HG02610 (cell line): ENCODE results near the gene RRH.
"Not testable (repeated sequence)": the region's sequence is repeated elsewhere in the genome, so short reads cannot be mapped to it uniquely, and the experiment has no call there.

Source experiments
- ATAC-seq: cut with Tn5 transposase; IDR thresholded peaks from one replicate; pipeline ENCODE4 v1.9.1; 2021; ENCODE audit warnings: mild to moderate bottlenecking, moderate library complexity; ENCODE audit not compliant: unreplicated experiment

The RRH gene, protein sequence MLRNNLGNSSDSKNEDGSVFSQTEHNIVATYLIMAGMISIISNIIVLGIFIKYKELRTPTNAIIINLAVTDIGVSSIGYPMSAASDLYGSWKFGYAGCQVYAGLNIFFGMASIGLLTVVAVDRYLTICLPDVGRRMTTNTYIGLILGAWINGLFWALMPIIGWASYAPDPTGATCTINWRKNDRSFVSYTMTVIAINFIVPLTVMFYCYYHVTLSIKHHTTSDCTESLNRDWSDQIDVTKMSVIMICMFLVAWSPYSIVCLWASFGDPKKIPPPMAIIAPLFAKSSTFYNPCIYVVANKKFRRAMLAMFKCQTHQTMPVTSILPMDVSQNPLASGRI

DNA sequence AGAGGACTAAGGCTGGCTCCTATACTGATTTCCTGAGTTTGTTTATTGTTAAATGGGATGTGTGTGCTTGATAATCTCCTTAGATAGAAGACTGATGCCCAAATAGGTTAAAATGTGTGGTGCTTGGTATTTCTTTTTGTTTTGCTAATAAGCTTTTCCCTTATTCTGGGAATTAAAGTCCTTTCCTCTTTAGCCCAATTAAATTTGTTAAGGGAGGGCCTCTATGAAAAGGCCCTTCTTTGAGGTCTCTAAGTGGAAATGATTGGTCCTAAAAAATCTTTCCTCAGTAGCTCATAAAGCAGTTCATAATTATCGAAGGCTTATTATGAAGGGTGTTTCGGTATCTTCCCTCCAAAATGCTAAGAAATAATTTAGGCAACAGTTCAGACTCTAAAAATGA lies at the start of gene RRH:
TSS of gene RRH (plus strand) at position 301 of the 400 bp plus-strand sequence. CDS start at position 357, 56 bp downstream.
- no peak for ATAC-seq

DNA sequence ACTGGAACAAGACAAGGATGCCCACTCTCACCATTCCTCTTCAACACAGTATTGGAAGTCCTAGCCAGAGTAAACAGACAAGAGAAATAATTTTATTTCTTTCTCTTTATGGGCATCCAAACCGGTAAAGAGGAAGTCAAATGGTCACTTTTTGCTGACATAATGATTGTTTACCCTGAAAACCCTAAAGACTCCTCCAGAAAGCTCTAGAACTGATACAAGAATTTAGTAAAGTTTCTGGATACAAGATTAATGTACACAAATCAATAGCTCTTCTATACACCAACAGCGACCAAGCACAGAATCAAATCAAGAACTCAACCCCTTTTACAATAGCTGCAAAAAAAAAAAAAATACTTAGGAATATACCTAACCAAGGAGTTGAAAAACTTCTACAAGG lies 45.7 kb upstream of the RRH start:
- not testable (repeated sequence) for ATAC-seq

DNA sequence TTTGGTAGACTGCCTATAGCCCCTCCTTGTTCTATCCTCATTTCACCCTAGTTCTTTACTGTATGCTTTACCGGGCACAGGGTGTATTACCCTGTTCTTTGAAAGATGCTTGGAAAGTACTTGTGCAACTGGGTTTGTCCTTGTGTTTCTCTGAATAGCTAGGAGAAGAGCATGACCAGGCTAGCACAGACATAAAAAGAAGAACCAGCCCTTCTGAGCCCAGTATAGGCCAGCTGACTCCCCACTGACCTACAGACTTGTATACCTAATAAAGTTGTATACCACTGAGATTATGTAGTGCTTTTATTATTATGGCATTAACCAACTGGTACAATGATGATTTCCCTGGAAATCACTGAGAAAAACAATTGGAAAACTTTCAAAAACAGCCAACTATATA lies 40.9 kb upstream of the RRH start:
- ATAC-seq, result no peak

DNA sequence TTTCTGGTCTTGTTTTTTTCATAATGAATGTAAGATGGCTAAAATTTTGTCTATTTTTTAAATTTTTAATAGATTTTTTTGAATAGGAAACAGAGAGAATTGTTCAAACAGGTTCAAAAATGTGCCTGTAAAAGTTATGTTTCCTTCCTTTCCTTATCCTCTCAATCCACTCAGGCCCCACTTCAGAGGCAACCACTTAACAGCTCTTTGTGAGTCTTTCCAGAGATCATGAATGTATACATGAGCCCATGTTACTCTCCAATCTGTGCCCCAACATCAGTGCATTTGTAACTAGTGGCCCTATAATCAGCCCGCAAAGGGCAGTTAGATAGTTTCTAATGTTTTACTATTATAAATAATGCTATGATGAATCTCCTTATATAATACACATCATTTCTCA lies 40.0 kb upstream of the RRH start:
- ATAC-seq, result no peak

DNA sequence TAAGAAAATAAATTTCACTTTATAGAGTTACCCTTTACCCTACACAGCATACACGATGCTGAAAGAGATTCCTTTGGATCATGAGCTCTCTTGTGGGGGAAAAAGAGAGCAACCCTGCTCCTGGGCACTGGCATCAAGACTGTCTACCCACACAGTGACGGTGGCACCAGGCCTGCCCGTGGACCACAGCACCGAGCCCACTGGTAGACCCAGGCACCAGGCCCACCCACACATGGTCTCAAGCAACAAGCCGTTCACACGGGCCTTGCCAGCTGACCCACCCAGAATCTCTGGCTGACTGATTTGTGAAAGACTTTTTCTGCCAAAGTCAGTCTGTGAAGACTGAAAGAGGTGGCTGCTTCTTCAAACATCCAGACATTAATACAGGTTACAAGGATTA lies 32.7 kb upstream of the RRH start:
- no peak for ATAC-seq

DNA sequence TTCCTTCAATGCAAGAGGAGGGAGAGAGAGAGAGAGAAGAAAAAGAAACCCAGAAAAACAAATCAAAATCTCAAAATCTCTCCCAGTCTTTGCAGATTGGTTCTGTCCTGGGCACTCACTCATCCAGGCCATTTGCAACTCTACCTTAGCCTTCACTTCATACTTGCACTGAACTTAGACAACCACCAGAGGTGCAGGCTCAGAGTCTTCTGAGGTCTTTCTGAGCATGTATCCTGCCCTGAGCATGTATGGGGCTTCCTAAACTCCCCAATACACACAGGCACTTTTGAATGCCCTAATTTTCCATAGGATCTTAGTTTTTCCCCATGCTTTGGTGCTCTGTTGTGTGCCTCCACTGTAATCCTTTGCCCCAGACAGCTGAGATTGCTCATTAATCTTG lies 28.9 kb upstream of the RRH start:
- ATAC-seq, result no peak

DNA sequence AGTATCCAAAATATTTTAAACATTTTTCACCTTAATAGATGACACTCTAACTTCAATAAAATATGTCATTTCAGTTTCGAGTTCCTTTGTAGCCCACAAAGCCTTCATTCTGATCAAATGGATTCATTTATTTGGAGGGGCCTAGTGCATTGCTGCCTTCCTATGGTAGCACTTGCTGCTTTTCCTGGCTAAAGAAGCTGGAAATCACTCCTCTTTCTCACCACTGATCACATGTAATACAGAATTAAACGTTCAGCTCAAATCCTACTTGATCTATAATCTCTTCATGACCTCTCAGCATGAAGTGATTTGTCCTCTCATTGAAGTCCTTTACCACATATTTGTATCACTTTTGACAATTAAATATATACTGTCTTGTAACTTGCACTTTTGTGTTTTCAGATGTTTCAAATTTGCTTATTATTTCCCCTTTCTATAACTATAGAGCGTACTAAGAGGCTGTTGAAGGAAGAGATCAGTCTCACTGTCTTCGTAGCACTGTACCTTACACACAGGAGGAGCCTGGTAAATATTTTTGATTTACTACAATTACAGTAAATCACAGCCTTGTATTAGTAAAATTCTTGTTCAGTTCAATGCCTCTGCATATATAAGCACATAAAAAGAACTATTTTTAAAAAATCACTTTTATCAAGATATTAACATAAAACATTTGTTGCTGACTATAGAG lies 26.5 kb upstream of the RRH start:
- ATAC-seq, result no peak

DNA sequence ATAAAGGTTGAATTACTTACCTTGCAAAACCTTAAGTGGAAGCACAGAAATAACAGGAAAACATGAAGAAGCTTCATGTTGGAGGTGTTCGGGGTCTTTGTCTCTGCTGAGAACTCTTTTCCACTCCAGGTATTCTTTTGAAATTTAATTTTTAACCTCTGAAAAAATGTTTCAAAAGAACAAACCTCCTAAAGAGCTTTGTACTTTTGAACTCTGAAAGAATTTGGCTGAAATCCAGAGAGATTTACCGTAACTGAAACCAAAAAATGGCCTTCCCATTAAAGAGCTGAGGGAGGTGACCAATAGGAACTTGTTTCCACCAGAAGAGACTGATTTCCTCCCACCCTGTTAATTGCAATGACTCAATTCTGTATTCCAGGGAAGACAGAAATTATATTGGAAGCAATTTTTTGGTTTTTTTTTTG lies 25.9 kb upstream of the RRH start, which contains the start of gene CFI:
TSS of gene CFI (minus strand) at position 105 of the 425 bp plus-strand sequence. CDS start at position 77, 28 bp downstream.
- ATAC-seq, result no peak

DNA sequence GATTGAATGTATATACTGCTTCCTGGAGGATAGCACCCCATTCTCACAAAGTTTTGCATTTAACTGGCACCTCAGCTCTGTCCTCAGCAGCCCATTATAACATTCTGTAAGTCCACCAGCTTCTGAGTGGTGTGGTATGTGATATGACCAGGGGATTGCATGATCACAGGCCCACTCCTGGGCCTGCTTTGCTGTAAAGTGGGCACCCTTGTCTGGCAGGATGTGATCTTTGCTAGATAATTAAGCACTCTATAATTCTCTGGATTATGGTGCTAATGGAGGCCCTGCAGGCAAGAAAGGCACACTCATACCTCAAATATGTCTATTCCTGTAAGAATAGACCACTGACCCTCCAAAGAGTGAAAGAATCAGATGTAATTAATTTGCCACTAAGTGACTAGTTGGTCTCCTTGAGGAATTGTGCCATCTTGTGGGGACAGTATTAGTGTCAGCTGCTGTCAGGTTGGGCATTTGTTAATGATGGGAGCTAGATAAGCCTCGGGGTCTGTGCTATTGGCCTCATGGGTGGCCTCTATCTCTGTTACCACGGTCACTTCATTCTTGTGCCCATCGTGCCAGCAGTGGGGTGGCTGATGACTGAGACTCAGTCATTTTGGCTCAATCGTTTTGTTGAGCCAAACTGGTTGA lies 23.7 kb upstream of the RRH start:
- peak; percentile 77 for ATAC-seq

DNA sequence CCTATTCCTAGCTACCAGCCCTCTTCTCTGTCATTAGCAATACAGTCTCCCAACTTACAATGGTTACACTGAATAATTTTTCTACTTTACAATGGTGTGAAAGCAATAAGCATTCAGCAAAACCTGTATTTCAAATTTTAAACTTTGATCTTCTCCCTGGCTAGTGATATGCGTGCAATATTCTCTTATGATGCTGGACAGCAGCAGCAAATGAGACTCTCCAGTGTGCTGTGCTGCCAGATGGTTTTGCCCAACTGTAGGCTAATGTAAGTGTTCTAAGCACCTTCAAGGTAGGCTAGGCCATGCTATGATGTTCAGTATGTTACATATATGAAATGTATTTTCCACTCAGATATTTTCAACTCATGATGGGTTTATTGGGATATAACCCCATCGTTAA lies 18.1 kb upstream of the RRH start:
- ATAC-seq, result no peak

DNA sequence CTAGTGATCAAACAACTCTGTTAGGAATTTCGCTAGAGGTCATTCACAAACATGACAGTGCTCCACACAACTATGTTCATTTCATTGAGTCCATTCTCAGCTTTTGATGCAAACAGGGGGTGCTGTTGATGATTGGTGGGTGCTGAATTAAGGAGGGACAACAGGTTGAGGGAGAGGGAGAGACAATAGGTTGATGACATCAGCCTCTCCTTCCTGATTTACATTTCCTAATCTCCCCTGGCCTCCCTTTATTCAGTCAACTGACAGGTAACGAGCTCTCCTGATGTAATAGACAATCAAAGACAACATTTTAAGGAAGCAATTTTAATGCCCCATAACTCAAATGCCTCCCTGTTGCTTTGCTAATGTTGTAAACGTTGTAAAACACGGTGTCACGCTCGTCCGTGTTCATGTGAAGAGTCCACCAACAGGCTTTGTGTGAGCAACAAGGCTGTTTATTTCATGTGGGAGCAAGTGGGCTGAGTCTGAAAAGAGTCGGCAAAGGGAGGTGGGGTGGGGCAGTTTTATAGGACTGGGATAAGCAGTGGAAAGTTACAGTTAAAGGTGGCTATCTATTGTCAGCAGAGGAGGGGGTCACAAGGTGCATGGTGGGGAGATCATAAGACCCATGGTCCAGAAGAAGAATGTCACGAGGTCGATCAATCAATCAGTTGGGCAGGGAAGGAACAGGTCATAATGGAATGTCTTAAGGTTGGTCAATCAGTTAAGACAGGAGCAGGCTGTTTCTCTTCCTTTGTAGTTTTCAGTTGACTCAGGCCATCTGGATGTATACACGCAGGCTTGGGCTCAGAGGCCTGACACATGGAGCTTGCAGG lies 17.0 kb upstream of the RRH start:
- no peak for ATAC-seq

DNA sequence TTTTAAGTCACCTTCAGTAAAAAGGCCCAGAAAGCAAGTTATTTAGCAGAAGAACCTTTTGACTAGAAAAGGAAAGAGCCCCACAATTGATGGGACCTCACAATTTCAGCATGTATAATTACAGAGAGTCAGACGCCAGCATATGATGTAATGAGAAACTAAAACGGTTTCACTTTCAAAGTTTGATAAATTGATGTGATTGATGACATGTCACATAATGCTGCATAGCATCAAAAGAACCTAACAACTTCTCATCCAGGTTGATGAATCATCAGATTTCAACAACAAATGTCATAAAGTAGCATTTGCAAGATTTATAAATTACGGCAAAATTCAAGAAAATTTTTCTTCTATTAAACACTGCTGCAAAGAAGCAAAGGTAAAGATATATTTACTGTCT lies 16.1 kb upstream of the RRH start:
- ATAC-seq, result no peak

DNA sequence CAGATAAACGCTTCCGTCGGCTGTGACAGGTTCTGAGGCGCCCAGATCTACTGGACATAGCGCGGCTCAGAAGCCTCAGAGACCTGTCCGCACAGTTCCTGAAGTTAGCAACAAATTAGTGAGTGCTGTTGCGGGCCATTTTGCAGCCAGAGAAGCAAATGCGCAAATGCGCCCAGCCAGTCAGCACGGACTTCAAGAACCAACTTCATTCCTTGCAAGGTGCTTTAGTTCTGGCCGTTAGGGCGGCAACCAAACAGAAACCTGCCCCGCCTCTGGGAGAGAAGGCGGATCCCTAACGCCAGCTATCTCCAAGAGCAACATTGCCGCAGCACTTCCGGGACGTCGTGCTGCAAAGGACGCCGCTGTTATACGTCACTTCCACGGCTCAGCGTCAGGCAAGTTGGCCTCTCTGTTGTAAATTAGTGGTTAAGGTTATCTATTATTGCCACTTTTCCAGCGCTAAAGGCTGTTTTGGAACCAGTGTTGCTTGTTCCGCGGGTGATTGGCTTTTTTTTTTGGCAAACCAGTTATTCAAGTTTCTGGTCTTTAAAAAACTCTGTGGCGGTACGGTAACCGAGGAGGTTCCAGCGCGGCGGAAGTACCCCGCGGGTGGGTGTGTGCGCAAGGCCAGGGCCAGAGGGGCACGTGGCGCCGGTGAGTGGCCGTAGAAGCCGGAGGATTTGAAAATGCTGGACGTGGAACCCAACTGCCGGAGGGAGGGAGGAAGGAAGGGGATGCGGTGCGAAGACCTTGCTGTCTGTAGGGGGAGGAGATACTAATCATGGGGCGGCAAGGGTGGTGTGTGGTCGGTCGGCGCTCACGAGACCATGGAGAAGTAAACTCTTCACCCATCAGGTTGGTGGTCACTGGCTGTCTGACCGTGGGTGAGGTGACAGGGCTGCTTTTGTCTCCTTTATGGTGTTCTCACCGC lies 12.4 kb upstream of the RRH start, which contains the start of gene GAR1:
TSS of gene GAR1 (plus strand) at position 612 of the 931 bp plus-strand sequence. CDS start 403 bp downstream, outside the sequence.
- peak; percentile 100 for ATAC-seq

DNA sequence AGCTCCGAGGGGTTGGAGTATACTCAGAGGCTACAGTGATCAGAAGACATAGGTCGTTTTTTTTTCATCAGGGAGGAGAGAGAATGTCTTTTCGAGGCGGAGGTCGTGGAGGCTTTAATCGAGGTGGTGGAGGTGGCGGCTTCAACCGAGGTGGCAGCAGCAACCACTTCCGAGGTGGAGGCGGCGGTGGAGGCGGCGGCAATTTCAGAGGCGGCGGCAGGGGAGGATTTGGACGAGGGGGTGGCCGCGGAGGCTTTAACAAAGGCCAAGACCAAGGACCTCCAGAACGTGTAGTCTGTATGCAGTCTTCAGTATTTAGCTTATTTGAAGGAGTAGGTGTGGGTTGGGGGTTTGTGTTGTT lies 11.7 kb upstream of the RRH start:
- no peak for ATAC-seq

DNA sequence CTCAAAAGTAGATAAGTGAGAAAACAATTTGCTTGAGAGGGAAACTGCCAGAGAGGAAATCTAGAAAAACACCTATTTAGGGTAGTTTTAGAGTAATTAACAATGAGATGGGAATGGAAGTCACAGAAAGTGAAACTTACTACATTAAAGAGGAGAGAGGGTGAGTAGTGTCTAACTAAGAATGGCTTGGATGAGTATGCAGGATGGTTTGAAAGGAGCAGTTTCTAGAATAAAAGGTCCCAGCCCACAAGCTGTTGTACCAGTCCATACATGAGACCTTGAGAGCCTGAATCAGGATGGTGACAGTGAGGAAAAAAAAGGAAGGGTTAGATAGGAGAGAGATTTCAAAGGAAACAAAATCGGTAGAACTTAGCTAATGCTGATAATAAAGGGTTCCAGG lies 10.9 kb upstream of the RRH start:
- no peak for ATAC-seq

DNA sequence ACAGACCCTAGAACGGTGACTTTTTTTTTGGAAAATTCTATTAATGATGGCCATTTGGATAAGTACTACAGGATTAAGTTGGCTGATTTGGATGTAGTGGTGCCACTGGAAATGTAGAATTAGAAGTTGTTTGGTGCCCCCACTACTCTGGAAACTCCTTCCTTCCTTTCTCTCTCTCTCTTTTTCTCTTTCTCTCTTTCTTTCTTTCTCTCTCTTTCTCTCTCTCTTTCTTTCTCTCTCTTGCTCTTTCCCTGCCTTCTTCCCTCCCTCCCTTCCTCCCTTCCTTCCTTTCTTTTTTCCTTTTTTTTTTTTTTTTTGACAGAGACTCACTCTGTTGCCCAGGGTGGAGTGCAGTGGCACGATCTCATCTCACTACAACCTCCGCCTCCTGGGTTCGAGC lies 9.5 kb upstream of the RRH start:
- ATAC-seq, result no peak

DNA sequence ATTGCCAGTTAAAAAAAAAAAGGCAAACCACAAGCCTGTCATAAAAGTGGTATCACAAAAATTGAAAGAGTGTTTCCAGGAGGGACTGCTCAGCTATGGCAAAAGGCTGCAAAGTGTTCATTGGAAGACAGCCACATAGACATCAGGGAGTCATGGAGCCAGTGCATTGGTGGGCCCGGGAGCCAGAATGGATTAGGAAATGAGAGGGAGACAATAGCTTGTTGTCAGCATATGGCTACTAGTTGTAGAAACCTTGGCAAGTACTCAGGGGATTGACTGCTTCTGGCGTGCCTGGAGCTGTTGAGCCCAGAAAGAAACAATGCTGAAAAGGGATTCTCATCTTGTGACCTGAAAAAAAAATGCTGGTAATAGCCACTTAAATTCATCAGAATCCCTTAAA lies 7.2 kb upstream of the RRH start:
- no peak for ATAC-seq

DNA sequence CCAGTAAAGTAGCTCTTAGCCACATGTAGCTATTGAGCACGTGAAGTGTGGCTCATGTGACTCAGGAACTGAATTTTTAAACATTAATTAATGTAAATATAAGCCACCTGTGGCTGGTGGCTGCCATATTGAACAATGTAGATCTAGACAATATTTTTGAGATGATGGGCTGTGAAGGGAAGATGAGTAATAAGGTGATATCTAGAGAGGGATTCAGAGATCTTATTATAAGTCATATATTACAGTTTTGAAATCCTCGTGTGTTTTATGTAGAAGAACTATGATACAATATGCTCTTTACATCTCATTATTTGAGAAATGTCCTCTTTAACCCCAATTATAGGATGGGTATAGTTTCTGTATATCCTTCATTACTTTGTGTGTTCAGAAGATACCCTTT lies 6.6 kb upstream of the RRH start:
- ATAC-seq, result no peak

DNA sequence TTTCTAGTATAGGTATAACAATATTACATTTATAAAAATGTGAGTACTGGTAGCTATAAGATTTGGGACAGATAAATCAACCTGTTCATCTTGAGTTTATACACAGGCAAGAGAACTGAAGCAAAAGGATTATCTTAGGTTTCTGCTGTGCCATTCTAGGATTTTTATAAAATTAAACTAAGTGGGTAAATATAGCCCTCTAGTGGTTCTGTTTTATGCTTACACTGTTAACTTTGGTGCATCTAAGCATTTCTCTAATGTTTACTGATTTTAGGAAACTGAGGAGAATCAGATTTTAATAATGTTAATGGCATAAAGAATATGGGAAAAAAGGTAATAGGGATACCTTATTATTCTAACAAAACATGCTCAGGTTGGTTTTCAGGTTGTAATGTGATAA lies 1.1 kb upstream of the RRH start:
- ATAC-seq, result peak; percentile 63

DNA sequence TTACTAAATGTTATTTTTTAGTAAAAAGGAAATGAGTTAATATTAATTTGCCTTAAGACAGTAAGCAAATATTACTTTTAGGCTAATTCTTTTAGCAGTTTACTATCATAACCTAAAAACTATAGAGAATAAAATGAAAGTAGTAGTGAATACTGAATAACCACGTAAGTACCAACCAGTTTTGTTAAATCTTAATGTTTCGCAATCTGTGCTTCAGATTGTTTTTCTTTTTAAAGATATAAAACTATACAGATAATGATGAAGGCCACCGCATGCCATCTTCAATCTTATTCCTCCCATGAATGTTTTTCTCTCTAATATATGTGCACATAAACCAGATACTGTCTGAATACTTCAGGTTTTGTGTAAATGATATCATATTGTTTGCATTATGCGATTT lies 6.0 kb downstream of the RRH start:
- ATAC-seq, result no peak
